GM12878 (cell line): Measurements from ENCODE around the gene PACS1. TPM values are rescaled to one million over a fixed set of nuclear protein-coding genes. Genes with fewer than 3 reads are reported as not detected.

Experiments
- RBBP5 ChIP-seq: fragments of 200-600 bp; sonication (generic); conservative IDR thresholded peaks from 2 replicates; pipeline ENCODE4 v1.6.1; 2016
- polyA plus RNA-seq, 11 experiments: library from polyadenylated mRNA; depleted of rRNA in 4 of 11; unstranded in 6 of 11; stranded (reverse) in 5 of 11; fragments of >200 nt; fragmentation: Nextera tagmentation in 4 of 11; fragmentation: Illumina TruSeq in 1 of 11; extraction: Ambion mirVana in 4 of 11; extraction: Trizol in 1 of 11; gene quantifications; 1 replicate in 1 of 11; 2 replicates in 10 of 11; pipeline versions ENCODE4 v1.2.1 to v1.2.3, GENCODE V29; 2011 to 2016; ENCODE audit warnings: inconsistent platforms in 2 of 11, missing spikeins in 2 of 11, low read depth in 1 of 11
- total RNA-seq, 4 experiments: library from RNA; depleted of rRNA in 3 of 4; stranded (reverse); fragments of >200 nt in 3 of 4; fragmentation: Illumina TruSeq in 1 of 4; extraction: Trizol in 1 of 4; gene quantifications; 2 replicates each; pipeline versions ENCODE4 v1.2.1 to v1.2.3, GENCODE V29; 2013 to 2021
- TF ChIP-seq, protein P1 (sequence below): fragments of 450-650 bp; formaldehyde crosslinking; IDR thresholded peaks from 2 replicates; pipeline ENCODE4 v1.4.0; 2022; ENCODE audit warnings: mild to moderate bottlenecking, moderate library complexity
- TF ChIP-seq, protein P2 (sequence below): fragments of 450-650 bp; IDR thresholded peaks from 2 replicates; pipeline ENCODE4 v1.6.1; 2017; ENCODE audit warnings: antibody characterized with exemption, mild to moderate bottlenecking, moderate library complexity

PACS1 gene
- total and polyA plus RNA-seq, 10 of the 15 experiments (the other 5 are each of a cell fraction or from before 2014, with no cell fraction given): 1.1 to 74.3 (median 17.9) TPM

- TF ChIP-seq, protein P1, sequence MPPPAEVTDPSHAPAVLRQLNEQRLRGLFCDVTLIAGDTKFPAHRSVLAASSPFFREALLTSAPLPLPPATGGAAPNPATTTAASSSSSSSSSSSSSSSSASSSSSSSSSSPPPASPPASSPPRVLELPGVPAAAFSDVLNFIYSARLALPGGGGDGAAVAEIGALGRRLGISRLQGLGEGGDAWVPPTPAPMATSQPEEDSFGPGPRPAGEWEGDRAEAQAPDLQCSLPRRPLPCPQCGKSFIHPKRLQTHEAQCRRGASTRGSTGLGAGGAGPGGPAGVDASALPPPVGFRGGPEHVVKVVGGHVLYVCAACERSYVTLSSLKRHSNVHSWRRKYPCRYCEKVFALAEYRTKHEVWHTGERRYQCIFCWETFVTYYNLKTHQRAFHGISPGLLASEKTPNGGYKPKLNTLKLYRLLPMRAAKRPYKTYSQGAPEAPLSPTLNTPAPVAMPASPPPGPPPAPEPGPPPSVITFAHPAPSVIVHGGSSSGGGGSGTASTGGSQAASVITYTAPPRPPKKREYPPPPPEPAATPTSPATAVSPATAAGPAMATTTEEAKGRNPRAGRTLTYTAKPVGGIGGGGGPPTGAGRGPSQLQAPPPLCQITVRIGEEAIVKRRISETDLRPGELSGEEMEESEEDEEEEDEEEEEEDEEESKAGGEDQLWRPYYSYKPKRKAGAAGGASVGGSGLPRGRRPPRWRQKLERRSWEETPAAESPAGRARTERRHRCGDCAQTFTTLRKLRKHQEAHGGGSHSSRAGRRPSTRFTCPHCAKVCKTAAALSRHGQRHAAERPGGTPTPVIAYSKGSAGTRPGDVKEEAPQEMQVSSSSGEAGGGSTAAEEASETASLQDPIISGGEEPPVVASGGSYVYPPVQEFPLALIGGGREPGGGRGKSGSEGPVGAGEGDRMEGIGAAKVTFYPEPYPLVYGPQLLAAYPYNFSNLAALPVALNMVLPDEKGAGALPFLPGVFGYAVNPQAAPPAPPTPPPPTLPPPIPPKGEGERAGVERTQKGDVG (CRISPR knock-in tag): no peak
- TF ChIP-seq, protein P2, sequence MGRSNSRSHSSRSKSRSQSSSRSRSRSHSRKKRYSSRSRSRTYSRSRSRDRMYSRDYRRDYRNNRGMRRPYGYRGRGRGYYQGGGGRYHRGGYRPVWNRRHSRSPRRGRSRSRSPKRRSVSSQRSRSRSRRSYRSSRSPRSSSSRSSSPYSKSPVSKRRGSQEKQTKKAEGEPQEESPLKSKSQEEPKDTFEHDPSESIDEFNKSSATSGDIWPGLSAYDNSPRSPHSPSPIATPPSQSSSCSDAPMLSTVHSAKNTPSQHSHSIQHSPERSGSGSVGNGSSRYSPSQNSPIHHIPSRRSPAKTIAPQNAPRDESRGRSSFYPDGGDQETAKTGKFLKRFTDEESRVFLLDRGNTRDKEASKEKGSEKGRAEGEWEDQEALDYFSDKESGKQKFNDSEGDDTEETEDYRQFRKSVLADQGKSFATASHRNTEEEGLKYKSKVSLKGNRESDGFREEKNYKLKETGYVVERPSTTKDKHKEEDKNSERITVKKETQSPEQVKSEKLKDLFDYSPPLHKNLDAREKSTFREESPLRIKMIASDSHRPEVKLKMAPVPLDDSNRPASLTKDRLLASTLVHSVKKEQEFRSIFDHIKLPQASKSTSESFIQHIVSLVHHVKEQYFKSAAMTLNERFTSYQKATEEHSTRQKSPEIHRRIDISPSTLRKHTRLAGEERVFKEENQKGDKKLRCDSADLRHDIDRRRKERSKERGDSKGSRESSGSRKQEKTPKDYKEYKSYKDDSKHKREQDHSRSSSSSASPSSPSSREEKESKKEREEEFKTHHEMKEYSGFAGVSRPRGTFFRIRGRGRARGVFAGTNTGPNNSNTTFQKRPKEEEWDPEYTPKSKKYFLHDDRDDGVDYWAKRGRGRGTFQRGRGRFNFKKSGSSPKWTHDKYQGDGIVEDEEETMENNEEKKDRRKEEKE: no peak
- no peak for TF ChIP-seq RBBP5
- TF ChIP-seq, all 136 proteins: peak for 0
These were observed 69.8 kb downstream of the PACS1 start (continued) for GRCh38 chr11:66139817-66140404.
